ENCODE measurements around the gene CDK11B. TPM values are rescaled to one million over a fixed set of nuclear protein-coding genes. Genes with fewer than 3 reads are reported as not detected.
"Not testable (repeated sequence)": the region's sequence is repeated elsewhere in the genome, so short reads cannot be mapped to it uniquely, and the experiment has no call there.

The CDK11B gene
- total RNA-seq, 4 donors from 2014 or later, result 27.2 to 68.9 (median 33.0) TPM

GRCh38 chr1:1597275-1597930 is 61.4 kb downstream of the CDK11B start:
- H3K36me3 ChIP-seq, result no peaks in the 10 kb centered on the region
- no peak for DNase-seq (ENCODE audit: extremely low spot score)
- H3K4me1 ChIP-seq, result peaks cover 19 to 38% (median 25%) of the 10 kb centered on the region in 4 donors
- H3K27me3 ChIP-seq, result peaks cover 0 to 62% (median 25%) of the 10 kb centered on the region in 4 donors
- TF ChIP-seq POLR2A (IDR thresholded peaks at IDR 0.05; ENCODE audit: low read depth) (no peak), POLR2AphosphoS5 (IDR thresholded peaks at IDR 0.05) (no peak)
- 40% methylated on average over 4 of the region's 16 CpGs for WGBS
- no peak overlapping the region for H3K4me3 ChIP-seq
- no peak overlapping the region for H3K27ac ChIP-seq (replicated peaks in 1 of 4)
- intact Hi-C loops (cut with DNase I), result no loop called here
- H3K9me3 ChIP-seq, result no peaks in the 10 kb centered on the region

GRCh38 chr1:1596493-1597274 is 62.1 kb downstream of the CDK11B start:
- Histone ChIP-seq H3K9me3 (no peaks in the 10 kb centered on the region), H3K4me3 (no peak overlapping the region), H3K4me1 (peaks cover 19 to 38% (median 25%) of the 10 kb centered on the region in 4 donors), H3K27me3 (peaks cover 0 to 55% (median 25%) of the 10 kb centered on the region in 4 donors), H3K36me3 (no peaks in the 10 kb centered on the region), H3K27ac (replicated peaks in 1 of 4) (no peak overlapping the region)
- intact Hi-C loops (cut with DNase I), result no loop called here
- no peak for TF ChIP-seq POLR2A (IDR thresholded peaks at IDR 0.05; ENCODE audit: low read depth)
- TF ChIP-seq CTCF (IDR thresholded peaks at IDR 0.05), result no peak
- no peak for TF ChIP-seq POLR2AphosphoS5 (IDR thresholded peaks at IDR 0.05)
- TF ChIP-seq EP300 (IDR thresholded peaks at IDR 0.05), result no peak
- 24% methylated on average over 7 of the region's 12 CpGs for WGBS
- DNase-seq (ENCODE audit: extremely low spot score), result no peak

GRCh38 chr1:1595341-1595740 is 63.5 kb downstream of the CDK11B start:
- peaks cover 17 to 30% (median 19%) of the 10 kb centered on the region in 4 donors for H3K4me1 ChIP-seq
- H3K4me3 ChIP-seq; DNase-seq (ENCODE audit: extremely low spot score); intact Hi-C loops (cut with DNase I); H3K36me3 ChIP-seq; H3K27ac ChIP-seq (replicated peaks in 1 of 4); H3K9me3 ChIP-seq: not testable (repeated sequence)
- WGBS, result 79% methylated on average over 2 of the region's 2 CpGs
- H3K27me3 ChIP-seq, result peaks cover 0 to 43% (median 12%) of the 10 kb centered on the region in 4 donors

GRCh38 chr1:1594602-1595260 is 64.1 kb downstream of the CDK11B start:
- H3K36me3 ChIP-seq, result no peaks in the 10 kb centered on the region
- H3K27me3 ChIP-seq, result peaks cover 0 to 45% (median 10%) of the 10 kb centered on the region in 4 donors
- no peaks in the 10 kb centered on the region for H3K9me3 ChIP-seq
- WGBS, result 62% methylated on average over 10 of the region's 10 CpGs
- intact Hi-C loops (cut with DNase I), result no loop called here
- no peak overlapping the region for H3K4me3 ChIP-seq
- no peak for TF ChIP-seq CTCF (IDR thresholded peaks at IDR 0.05)
- H3K4me1 ChIP-seq, result peaks cover 14 to 26% (median 16%) of the 10 kb centered on the region in 4 donors
- no peak overlapping the region for H3K27ac ChIP-seq (replicated peaks in 1 of 4)
- no peak for DNase-seq (ENCODE audit: extremely low spot score)

GRCh38 chr1:1593834-1594601 is 64.8 kb downstream of the CDK11B start:
- no peak overlapping the region for H3K4me3 ChIP-seq
- TF ChIP-seq POLR2AphosphoS5 (IDR thresholded peaks at IDR 0.05), result no peak
- H3K36me3 ChIP-seq, result no peaks in the 10 kb centered on the region
- H3K9me3 ChIP-seq, result no peaks in the 10 kb centered on the region
- peaks cover 9 to 20% (median 11%) of the 10 kb centered on the region in 4 donors for H3K4me1 ChIP-seq
- intact Hi-C loops (cut with DNase I), result no loop called here
- 82% methylated on average over 13 of the region's 24 CpGs for WGBS
- DNase-seq (ENCODE audit: extremely low spot score), result no peak
- no peak overlapping the region for H3K27ac ChIP-seq (replicated peaks in 1 of 4)
- H3K27me3 ChIP-seq, result peaks cover 0 to 44% (median 8%) of the 10 kb centered on the region in 4 donors

Measured in esophagus muscularis mucosa (tissue), 4 donors.